IMR-90 (cell line): ENCODE measurements around the gene WDFY2. TPM values are rescaled to one million over a fixed set of nuclear protein-coding genes. Genes with fewer than 3 reads are reported as not detected.

Experiments
- ATAC-seq: fragments of 200-7000 bp; cut with Tn5 transposase; 2 replicates; pipeline ENCODE4 v1.9.1; 2020; ENCODE audit warnings: low read depth, mild to moderate bottlenecking, moderate library complexity
- BruUV-seq: library from RNA; stranded (reverse); fragments of 400-500 nt; replicated peaks from 2 replicates; lab custom pipeline; 2021; lab: Mats Ljungman, UMichigan
- CTCF ChIA-PET: fragments of 300-600 bp; formaldehyde crosslinking; extraction: SDS; loops from one replicate; lab custom pipeline; 2021; ENCODE audit warnings: antibody characterized with exemption; lab: Yijun Ruan, JAX
- POLR2A ChIA-PET: fragments of 300-600 bp; sonication (Branson Sonifier 250); formaldehyde crosslinking; loops from one replicate; lab custom pipeline; 2022; ENCODE audit warnings: antibody characterized with exemption; ENCODE audit not compliant: unreplicated experiment; lab: Charles Lee
- DNase-seq: peaks from one replicate; pipeline ENCODE4 v3.0.0; 2013
- H2AFZ ChIP-seq: replicated peaks from 2 replicates; pipeline ENCODE3; 2013; ENCODE audit warnings: low read length, mild to moderate bottlenecking; ENCODE audit not compliant: poor library complexity
- H2AK5ac ChIP-seq: 2 replicates; pipeline ENCODE4 v1.6.1; 2013; ENCODE audit warnings: low read depth, low read length, inconsistent platforms
- H2AK9ac ChIP-seq: replicated peaks from 2 replicates; pipeline ENCODE3; 2013; ENCODE audit warnings: mild to moderate bottlenecking, low read depth, low read length, moderate library complexity; ENCODE audit not compliant: poor library complexity
- H2BK120ac ChIP-seq: 2 replicates; pipeline ENCODE4 v1.6.1; 2013; ENCODE audit warnings: low read depth, low read length, inconsistent platforms
- H2BK15ac ChIP-seq: 3 replicates; pipeline ENCODE4 v1.6.1; 2013; ENCODE audit warnings: low read depth, low read length, inconsistent platforms
- H2BK20ac ChIP-seq: 2 replicates; pipeline ENCODE4 v1.6.1; 2013; ENCODE audit warnings: low read depth, mild to moderate bottlenecking, inconsistent platforms, low read length, moderate library complexity
- H2BK5ac ChIP-seq: 2 replicates; pipeline ENCODE4 v1.6.1; 2013; ENCODE audit warnings: mild to moderate bottlenecking, low read depth, low read length, inconsistent platforms; ENCODE audit not compliant: poor library complexity, severe bottlenecking
- H3K14ac ChIP-seq: replicated peaks from 2 replicates; pipeline ENCODE4 v1.6.1; 2013; ENCODE audit warnings: low read depth, low read length, inconsistent platforms
- H3K18ac ChIP-seq: 2 replicates; pipeline ENCODE4 v1.6.1; 2013; ENCODE audit warnings: low read depth, low read length, control low read depth
- H3K23ac ChIP-seq: 2 replicates; pipeline ENCODE4 v1.6.1; 2013; ENCODE audit warnings: low read depth, low read length, inconsistent platforms
- H3K27ac ChIP-seq: 2 replicates; pipeline ENCODE4 v1.5.1; 2013; ENCODE audit warnings: mild to moderate bottlenecking, control low read depth, low read length; ENCODE audit not compliant: insufficient read depth
- H3K27me3 ChIP-seq: 2 replicates; pipeline ENCODE4 v1.6.1; 2013; ENCODE audit warnings: low read length; ENCODE audit not compliant: control insufficient read depth, insufficient read depth
- H3K36me3 ChIP-seq: 2 replicates; pipeline ENCODE4 v1.6.1; 2013; ENCODE audit warnings: low read length, mixed read lengths; ENCODE audit not compliant: control insufficient read depth, insufficient read depth
- H3K4ac ChIP-seq: 2 replicates; pipeline ENCODE4 v1.6.1; 2013; ENCODE audit warnings: low read depth, low read length, inconsistent platforms
- H3K4me1 ChIP-seq: 2 replicates; pipeline ENCODE4 v1.6.1; 2013; ENCODE audit warnings: low read length, mixed read lengths; ENCODE audit not compliant: control insufficient read depth, insufficient read depth
- H3K4me2 ChIP-seq: 2 replicates; pipeline ENCODE4 v1.6.1; 2013; ENCODE audit warnings: low read depth, mild to moderate bottlenecking, control low read depth, low read length, moderate library complexity
- H3K4me3 ChIP-seq: 2 replicates; pipeline ENCODE4 v1.5.1; 2013; ENCODE audit warnings: low read depth, mild to moderate bottlenecking, control low read depth, low read length, moderate library complexity; ENCODE audit not compliant: insufficient read depth
- H3K56ac ChIP-seq: 2 replicates; pipeline ENCODE4 v1.6.1; 2013; ENCODE audit warnings: low read length, inconsistent platforms; ENCODE audit not compliant: insufficient read depth; ENCODE audit errors: extremely low read depth
- H3K79me1 ChIP-seq, 2 experiments: 2 replicates each; pipeline ENCODE4 v1.6.1; 2013; ENCODE audit warnings: low read length in 2 of 2, inconsistent platforms in 1 of 2, low read depth in 1 of 2
- H3K9ac ChIP-seq: 2 replicates; pipeline ENCODE4 v1.6.1; 2013; ENCODE audit warnings: low read depth, low read length, control low read depth
- H3K9me1 ChIP-seq: 2 replicates; pipeline ENCODE4 v1.6.1; 2013; ENCODE audit warnings: low read length, inconsistent platforms; ENCODE audit not compliant: insufficient read depth
- H3K9me3 ChIP-seq: 2 replicates; pipeline ENCODE4 v1.6.1; 2013; ENCODE audit warnings: low read length; ENCODE audit not compliant: control insufficient read depth, insufficient read depth
- H4K20me1 ChIP-seq: 2 replicates; pipeline ENCODE4 v1.6.1; 2013; ENCODE audit warnings: low read length, inconsistent platforms; ENCODE audit not compliant: insufficient read depth
- H4K5ac ChIP-seq: 2 replicates; pipeline ENCODE4 v1.6.1; 2013; ENCODE audit warnings: mild to moderate bottlenecking, low read depth, low read length, control low read depth
- H4K8ac ChIP-seq, 2 experiments: 2 replicates each; pipeline ENCODE4 v1.6.1; 2013; ENCODE audit warnings: low read depth in 2 of 2, low read length in 2 of 2, control low read depth in 1 of 2, inconsistent platforms in 1 of 2
- H4K91ac ChIP-seq: 2 replicates; pipeline ENCODE4 v1.6.1; 2013; ENCODE audit warnings: low read depth, low read length, inconsistent platforms; ENCODE audit not compliant: insufficient read depth
- MAFK ChIP-seq: IDR thresholded peaks from 2 replicates; pipeline ENCODE4 v1.6.1; 2012; ENCODE audit warnings: low read depth, low read length, improper control_type of control experiment
- MAZ ChIP-seq: IDR thresholded peaks from 2 replicates; pipeline ENCODE4 v1.6.1; 2012; ENCODE audit warnings: low read depth, mild to moderate bottlenecking, low read length, improper control_type of control experiment, moderate library complexity, borderline replicate concordance
- NFE2L2 ChIP-seq: fragments of 150-350 bp; IDR thresholded peaks from 2 replicates; pipeline ENCODE4 v1.6.1; 2016; ENCODE audit warnings: low read depth, mild to moderate bottlenecking, low read length
- POLR2A ChIP-seq: IDR thresholded peaks from 2 replicates; pipeline ENCODE4 v1.6.1; 2012; ENCODE audit warnings: mild to moderate bottlenecking, low read depth, low read length
- RFX5 ChIP-seq: IDR thresholded peaks from 2 replicates; pipeline ENCODE4 v1.8.0; 2012; ENCODE audit warnings: low read depth, mild to moderate bottlenecking, low read length, moderate library complexity
- WGBS, 2 experiments: methylation state at CpG; one replicate each; pipeline versions ENCODE4 v1.1.5 to v1.1.7; 2013; ENCODE audit warnings: missing lambda C conversion rate in 2 of 2; ENCODE audit not compliant: insufficient read length in 1 of 2; ENCODE audit errors: extremely low coverage in 2 of 2; 5-methylcytosine and 5-hydroxymethylcytosine counted together
- dilution Hi-C: fragments of 300-500 bp; cut with HindIII; formaldehyde crosslinking; loops from one replicate; pipeline ENCODE4 v1.14.3; 2018; ENCODE audit warnings: low sequenced_read_pairs; ENCODE audit not compliant: unreplicated experiment
- in situ Hi-C: fragments of 300-500 bp; cut with MboI; formaldehyde crosslinking; loops from 3 replicates; pipeline ENCODE4 v1.14.3; 2019; ENCODE audit warnings: low sequenced_read_pairs, inconsistent platforms, mixed read lengths
- intact Hi-C: fragments of 100-400 bp; cut with micrococcal nuclease; formaldehyde crosslinking; loops from 2 replicates; pipeline ENCODE4 v1.10.0; 2022
- polyA plus RNA-seq, 3 experiments: library from polyadenylated mRNA; depleted of rRNA; stranded (reverse); fragments of >200 nt; gene quantifications; 2 replicates each; pipeline ENCODE4 v1.2.3, GENCODE V29; 2012; ENCODE audit warnings: low replicate concordance in 1 of 3
- total RNA-seq: library from RNA; depleted of rRNA; stranded (reverse); fragments of >200 nt; gene quantifications from 2 replicates; pipeline ENCODE4 v1.2.3, GENCODE V29; 2012

The WDFY2 gene
- total and polyA plus RNA-seq, 2 of the 4 experiments (the other 2 are of a cell fraction): 4.3 to 5.4 TPM

- H3K9ac ChIP-seq: no peak overlapping the region
- no peak overlapping the region for H2BK5ac ChIP-seq
- H2BK15ac ChIP-seq: no peak overlapping the region
- no peak overlapping the region for H2AK5ac ChIP-seq
- H3K14ac ChIP-seq: no peak overlapping the region
- ChIA-PET CTCF (interaction anchor here (0.6 kb wide), 1 partner anchor 206 kb away, joined by 3 read pairs; no protein-coding TSS in a partner anchor), POLR2A (no interaction called here)
- no peak overlapping the region for H3K56ac ChIP-seq
- no peaks in the 10 kb centered on the region for H3K36me3 ChIP-seq
- no peaks in the 10 kb centered on the region for H3K79me1 ChIP-seq
- no peaks in the 10 kb centered on the region for H3K9me3 ChIP-seq
- no peak overlapping the region for H4K5ac ChIP-seq
- BruUV-seq: no TSS peak
- ATAC-seq: no peak
- no peak overlapping the region for H2AK9ac ChIP-seq
- no peak overlapping the region for H4K8ac ChIP-seq
- H3K4me2 ChIP-seq: no peak overlapping the region
- no peak overlapping the region for H3K23ac ChIP-seq
- H3K27me3 ChIP-seq: no peaks in the 10 kb centered on the region
- H3K27ac ChIP-seq: no peak overlapping the region
- intact Hi-C loops (no loop called here), in situ Hi-C loops (no loop called here), dilution Hi-C loops (no loop called here)
- WGBS, 2 experiments: no CpG with 5 or more reads among the region's 2 CpGs
- no peak overlapping the region for H2BK20ac ChIP-seq
- no peak overlapping the region for H4K91ac ChIP-seq
- no peak overlapping the region for H3K4me3 ChIP-seq
- H3K9me1 ChIP-seq: no peaks in the 10 kb centered on the region
- no peaks in the 10 kb centered on the region for H4K20me1 ChIP-seq
- H3K18ac ChIP-seq: no peak overlapping the region
- no peak for DNase-seq
- TF ChIP-seq POLR2A (no peak), MAZ (no peak), MAFK (no peak), RFX5 (no peak), NFE2L2 (no peak)
- no peak overlapping the region for H2AFZ ChIP-seq
- H3K4ac ChIP-seq: no peak overlapping the region
- H3K4me1 ChIP-seq: no peaks in the 10 kb centered on the region
- no peak overlapping the region for H2BK120ac ChIP-seq
These were observed 32.2 kb upstream of the WDFY2 start for GRCh38 chr13:51552027-51552426.
